HepG2 (cell line): ENCODE results near the gene YPEL3. TPM values are rescaled to one million over a fixed set of nuclear protein-coding genes. Genes with fewer than 3 reads are reported as not detected.

Experiments
- ATAC-seq: fragments of 200-7000 bp; cut with Tn5 transposase; 3 replicates; pipeline ENCODE4 v1.9.1; 2020; ENCODE audit warnings: mild to moderate bottlenecking, moderate library complexity
- BruUV-seq: library from RNA; stranded (reverse); fragments of 400-500 nt; replicated peaks from 2 replicates; lab custom pipeline; 2021; lab: Mats Ljungman, UMichigan
- CTCF ChIA-PET: fragments of 300-600 bp; formaldehyde crosslinking; extraction: SDS; loops from one replicate; lab custom pipeline; 2021; ENCODE audit warnings: low total read pairs, inconsistent platforms, low intra/inter-chr PET ratio; lab: Yijun Ruan, JAX
- POLR2A ChIA-PET: fragments of 350-600 bp; sonication (Branson Sonifier 250); formaldehyde crosslinking; loops from one replicate; lab custom pipeline; 2020; ENCODE audit warnings: antibody characterized with exemption, inconsistent platforms; lab: Yijun Ruan, JAX
- DNase-seq: peaks from one replicate; pipeline ENCODE4 v3.0.0-alpha.2; 2015; ENCODE audit warnings: low spot score
- FAIRE-seq: peaks from 3 replicates; lab custom pipeline; 2011; peaks lifted over from hg19 to GRCh38; lab: Jason Lieb, UNC
- H2AFZ ChIP-seq: one replicate; pipeline ENCODE4 v1.6.1; 2011; ENCODE audit warnings: low read length, inconsistent platforms
- H3K27ac ChIP-seq: fragments of 300-600 bp; 3 replicates; pipeline ENCODE4 v1.8.0; 2011; ENCODE audit warnings: mixed run types, mild to moderate bottlenecking, mixed read lengths, low read length, inconsistent platforms; ENCODE audit not compliant: insufficient read depth; ENCODE audit errors: extremely low read length
- H3K27me3 ChIP-seq, 2 experiments: fragments of 200-600 bp in 1 of 2; 2 replicates in 1 of 2; 3 replicates in 1 of 2; pipeline versions ENCODE4 v1.6.0 to v1.8.0; 2011; ENCODE audit warnings: low read length in 2 of 2, mild to moderate bottlenecking in 2 of 2, moderate library complexity in 2 of 2, inconsistent platforms in 1 of 2; ENCODE audit not compliant: insufficient read depth in 2 of 2, control insufficient read depth in 1 of 2
- H3K36me3 ChIP-seq, 2 experiments: fragments of 200-600 bp in 1 of 2; replicated peaks in 1 of 2; 2 replicates in 1 of 2; 3 replicates in 1 of 2; pipeline versions ENCODE4 v1.5.1 to v1.8.0; 2011; ENCODE audit warnings: low read length in 2 of 2, inconsistent platforms in 1 of 2; ENCODE audit not compliant: insufficient read depth in 2 of 2, control insufficient read depth in 1 of 2
- H3K4me1 ChIP-seq: 2 replicates; pipeline ENCODE4 v1.5.1; 2012; ENCODE audit warnings: low read length, inconsistent platforms; ENCODE audit not compliant: insufficient read depth
- H3K4me2 ChIP-seq: 2 replicates; pipeline ENCODE4 v1.6.0; 2011; ENCODE audit warnings: low read depth, low read length, inconsistent platforms
- H3K4me3 ChIP-seq, 3 experiments: fragments of 200-600 bp in 1 of 3; sonication (generic), shearing (Covaris generic) in 1 of 3; replicated peaks in 1 of 3; 2 replicates each; pipeline ENCODE4 v1.5.1; 2011 to 2016; ENCODE audit warnings: low read length in 3 of 3, inconsistent platforms in 2 of 3, low read depth in 2 of 3, mild to moderate bottlenecking in 2 of 3, control low read depth in 1 of 3, mixed read lengths in 1 of 3; ENCODE audit not compliant: insufficient read depth in 1 of 3
- H3K79me2 ChIP-seq: one replicate; pipeline ENCODE4 v1.6.1; 2011; ENCODE audit warnings: low read length, inconsistent platforms; ENCODE audit not compliant: insufficient read depth
- H3K9ac ChIP-seq: 2 replicates; pipeline ENCODE4 v1.6.0; 2011; ENCODE audit warnings: mild to moderate bottlenecking, low read depth, low read length, inconsistent platforms; ENCODE audit not compliant: insufficient read depth
- H3K9me3 ChIP-seq: 2 replicates; pipeline ENCODE4 v1.5.1; 2012; ENCODE audit warnings: mild to moderate bottlenecking, low read length
- H4K20me1 ChIP-seq: 2 replicates; pipeline ENCODE4 v1.6.0; 2011; ENCODE audit warnings: inconsistent platforms, mild to moderate bottlenecking, low read length, moderate library complexity; ENCODE audit not compliant: insufficient read depth
- AHR ChIP-seq: IDR thresholded peaks from 2 replicates; pipeline ENCODE4 v1.6.1; 2018; ENCODE audit warnings: missing genetic modification reagents, missing compliant biosample characterization
- CBX5 ChIP-seq: sonication (generic); formaldehyde crosslinking; IDR thresholded peaks from 2 replicates; pipeline ENCODE4 v1.4.0; 2020; ENCODE audit warnings: missing genetic modification reagents, borderline replicate concordance
- DNMT1 ChIP-seq: sonication (generic); formaldehyde crosslinking; IDR thresholded peaks from 2 replicates; pipeline ENCODE4 v1.5.1; 2020; ENCODE audit warnings: mild to moderate bottlenecking, missing genetic modification reagents
- HNF1B ChIP-seq: sonication (generic); formaldehyde crosslinking; IDR thresholded peaks from 2 replicates; pipeline ENCODE4 v1.5.1; 2020; ENCODE audit warnings: mild to moderate bottlenecking, moderate library complexity, missing genetic modification reagents
- TBX3 ChIP-seq: fragments of 450-650 bp; IDR thresholded peaks from 2 replicates; pipeline ENCODE4 v1.6.1; 2017; ENCODE audit warnings: antibody characterized with exemption, mild to moderate bottlenecking, inconsistent platforms, borderline replicate concordance
- ZNF317 ChIP-seq: sonication (generic); formaldehyde crosslinking; IDR thresholded peaks from 2 replicates; pipeline ENCODE4 v1.5.0; 2020; ENCODE audit warnings: mild to moderate bottlenecking, missing genetic modification reagents
- ZNF333 ChIP-seq: sonication (generic); formaldehyde crosslinking; IDR thresholded peaks from 2 replicates; pipeline ENCODE4 v1.4.0; 2020; ENCODE audit warnings: mild to moderate bottlenecking, missing genetic modification reagents, borderline replicate concordance
- ZNF446 ChIP-seq: sonication (generic); formaldehyde crosslinking; IDR thresholded peaks from 2 replicates; pipeline ENCODE4 v1.5.0; 2020; ENCODE audit warnings: mild to moderate bottlenecking, missing genetic modification reagents
- ZNF782 ChIP-seq: sonication (generic); formaldehyde crosslinking; IDR thresholded peaks from 2 replicates; pipeline ENCODE4 v1.4.0; 2020; ENCODE audit warnings: missing genetic modification reagents, mild to moderate bottlenecking, borderline replicate concordance
- ZSCAN20 ChIP-seq: sonication (generic); formaldehyde crosslinking; IDR thresholded peaks from 2 replicates; pipeline ENCODE4 v1.4.0; 2020; ENCODE audit warnings: missing genetic modification reagents, mild to moderate bottlenecking, borderline replicate concordance
- WGBS: methylation state at CpG from one replicate; pipeline ENCODE4 v1.1.6; 2017; ENCODE audit warnings: low lambda C conversion rate; 5-methylcytosine and 5-hydroxymethylcytosine counted together
- in situ Hi-C: cut with HindIII; loops from 2 replicates; pipeline ENCODE4 v1.10.0; 2017; ENCODE audit warnings: low pct_unique_long_range_greater_than_20kb; ENCODE audit not compliant: extremely low pct_ligation_motif_present
- intact Hi-C: fragments of 100-400 bp; cut with micrococcal nuclease; formaldehyde crosslinking; loops from one replicate; pipeline ENCODE4 v1.10.0; 2022; ENCODE audit not compliant: unreplicated experiment
- polyA plus RNA-seq, 8 experiments: library from polyadenylated mRNA; depleted of rRNA in 3 of 8; stranded (reverse) in 7 of 8; unstranded in 1 of 8; fragments of >200 nt; fragmentation: Illumina TruSeq in 4 of 8; extraction: Trizol in 4 of 8; gene quantifications; 2 replicates each; pipeline versions ENCODE4 v1.2.1 to v1.2.3, GENCODE V29; 2011 to 2016; ENCODE audit warnings: low read depth in 4 of 8, missing spikeins in 1 of 8, mixed read lengths in 1 of 8; ENCODE audit not compliant: insufficient read depth in 1 of 8
- total RNA-seq, 5 experiments: library from RNA; depleted of rRNA; stranded (reverse); fragments of >200 nt; fragmentation: Illumina TruSeq; extraction: Trizol; gene quantifications; 2 replicates each; pipeline ENCODE4 v1.2.3, GENCODE V29; 2016; ENCODE audit warnings: low read depth in 1 of 5
- TF ChIP-seq, protein P1 (sequence below): sonication (generic); formaldehyde crosslinking; IDR thresholded peaks from 2 replicates; pipeline ENCODE4 v1.9.0; 2021; ENCODE audit warnings: missing genetic modification reagents, borderline replicate concordance
- TF ChIP-seq, protein P2 (sequence below): sonication (generic); formaldehyde crosslinking; IDR thresholded peaks from 2 replicates; pipeline ENCODE4 v1.5.1; 2020; ENCODE audit warnings: mild to moderate bottlenecking, missing genetic modification reagents

YPEL3 gene
- total and polyA plus RNA-seq, 2 of the 13 experiments (the other 11 are each of a cell fraction or from before 2014, with no cell fraction given) = 5.4 to 47.0 TPM

- no peak for DNase-seq
- peaks cover 39% of the 10 kb centered on the region for H3K4me1 ChIP-seq
- in situ Hi-C loops = loop anchor here (25.0 kb wide), 1 partner anchor 540 kb away; no protein-coding TSS in a partner anchor
- CTCF ChIA-PET = no interaction called here
- H3K36me3 ChIP-seq = no peaks in the 10 kb centered on the region; a peak in 1 of 5 replicates
- peak overlapping the region; percentile 53 for H3K27ac ChIP-seq
- H3K4me3 ChIP-seq = peak overlapping the region in 1 of 3 experiments; percentile 24; a peak in 1 of 6 replicates
- no TSS peak for BruUV-seq
- peak overlapping the region; percentile 55; the same call in 1 of the 2 replicates for H3K4me2 ChIP-seq
- H3K27me3 ChIP-seq = no peaks in the 10 kb centered on the region; a peak in 1 of 5 replicates
- no peaks in the 10 kb centered on the region for H4K20me1 ChIP-seq
- FAIRE-seq = no peak
- H3K9me3 ChIP-seq = peaks cover 12% of the 10 kb centered on the region
- WGBS = 97% methylated on average over 18 of the region's 18 CpGs
- no peak for ATAC-seq
- POLR2A ChIA-PET = interaction anchor here (1.0 to 3.0 kb wide), 4 partner anchors 15 to 86 kb away, joined by 3 to 18 read pairs (median 12); partner anchors contain the start of genes ALDOA, CORO1A and PPP4C
- no peak overlapping the region for H3K9ac ChIP-seq
- intact Hi-C loops = no loop called here
- H3K79me2 ChIP-seq = no peaks in the 10 kb centered on the region
- no peak overlapping the region for H2AFZ ChIP-seq
- TF ChIP-seq ZNF446 (CRISPR knock-in tag) (no peak), ZNF782 (CRISPR knock-in tag) (no peak), TBX3 (no peak), ZNF317 (no peak), HNF1B (CRISPR knock-in tag) (peak; percentile 22; the same call in 1 of the 2 replicates), DNMT1 (CRISPR knock-in tag) (no peak), ZNF333 (CRISPR knock-in tag) (0 out of 2 replicates have a peak, but pooled peaks have one; percentile 71), CBX5 (peak; percentile 19; the same call in 1 of the 2 replicates), ZSCAN20 (0 out of 2 replicates have a peak, but pooled peaks have one; percentile 6), AHR (no peak)
- TF ChIP-seq, protein P1, sequence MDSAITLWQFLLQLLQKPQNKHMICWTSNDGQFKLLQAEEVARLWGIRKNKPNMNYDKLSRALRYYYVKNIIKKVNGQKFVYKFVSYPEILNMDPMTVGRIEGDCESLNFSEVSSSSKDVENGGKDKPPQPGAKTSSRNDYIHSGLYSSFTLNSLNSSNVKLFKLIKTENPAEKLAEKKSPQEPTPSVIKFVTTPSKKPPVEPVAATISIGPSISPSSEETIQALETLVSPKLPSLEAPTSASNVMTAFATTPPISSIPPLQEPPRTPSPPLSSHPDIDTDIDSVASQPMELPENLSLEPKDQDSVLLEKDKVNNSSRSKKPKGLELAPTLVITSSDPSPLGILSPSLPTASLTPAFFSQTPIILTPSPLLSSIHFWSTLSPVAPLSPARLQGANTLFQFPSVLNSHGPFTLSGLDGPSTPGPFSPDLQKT (CRISPR knock-in tag) = no peak
- TF ChIP-seq, protein P2, sequence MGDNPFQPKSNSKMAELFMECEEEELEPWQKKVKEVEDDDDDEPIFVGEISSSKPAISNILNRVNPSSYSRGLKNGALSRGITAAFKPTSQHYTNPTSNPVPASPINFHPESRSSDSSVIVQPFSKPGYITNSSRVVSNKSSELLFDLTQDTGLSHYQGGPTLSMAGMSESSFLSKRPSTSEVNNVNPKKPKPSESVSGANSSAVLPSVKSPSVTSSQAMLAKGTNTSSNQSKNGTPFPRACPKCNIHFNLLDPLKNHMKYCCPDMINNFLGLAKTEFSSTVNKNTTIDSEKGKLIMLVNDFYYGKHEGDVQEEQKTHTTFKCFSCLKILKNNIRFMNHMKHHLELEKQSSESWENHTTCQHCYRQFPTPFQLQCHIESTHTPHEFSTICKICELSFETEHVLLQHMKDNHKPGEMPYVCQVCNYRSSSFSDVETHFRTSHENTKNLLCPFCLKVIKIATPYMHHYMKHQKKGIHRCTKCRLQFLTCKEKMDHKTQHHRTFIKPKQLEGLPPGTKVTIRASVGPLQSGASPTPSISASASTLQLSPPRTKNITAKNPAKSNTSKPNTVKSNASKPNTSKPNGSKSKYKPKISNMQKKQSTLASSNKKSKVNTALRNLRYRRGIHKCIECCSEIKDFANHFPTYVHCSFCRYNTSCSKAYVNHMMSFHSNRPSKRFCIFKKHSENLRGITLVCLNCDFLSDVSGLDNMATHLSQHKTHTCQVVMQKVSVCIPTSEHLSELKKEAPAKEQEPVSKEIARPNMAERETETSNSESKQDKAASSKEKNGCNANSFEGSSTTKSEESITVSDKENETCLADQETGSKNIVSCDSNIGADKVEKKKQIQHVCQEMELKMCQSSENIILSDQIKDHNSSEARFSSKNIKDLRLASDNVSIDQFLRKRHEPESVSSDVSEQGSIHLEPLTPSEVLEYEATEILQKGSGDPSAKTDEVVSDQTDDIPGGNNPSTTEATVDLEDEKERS = peak; percentile 92; the same call in 1 of the 2 replicates
These were observed 1.0 kb upstream of the YPEL3 start for GRCh38 chr16:30096862-30097563.
